ENCODE results near the gene RASGRP3.

The RASGRP3 gene

GRCh38 chr2:33579227-33579626 lies 102.8 kb downstream of the RASGRP3 start:
- DNase-seq (ENCODE audit: low read depth in 2 of 2, low spot score in 1 of 2), result no peak

- DNase-seq (ENCODE audit: low read depth in 2 of 2, low spot score in 1 of 2), result no peak
These were observed 105.4 kb downstream of the RASGRP3 start for GRCh38 chr2:33581872-33582271.

GRCh38 chr2:33583194-33583938 lies 106.9 kb downstream of the RASGRP3 start:
- DNase-seq (ENCODE audit: low read depth in 2 of 2, low spot score in 1 of 2), result peak in 1 of 2 donors; percentile 5

- no peak for DNase-seq (ENCODE audit: low read depth in 2 of 2, low spot score in 1 of 2)
These were observed 110.3 kb downstream of the RASGRP3 start for GRCh38 chr2:33586766-33587165.

GRCh38 chr2:33588232-33588631 lies 111.8 kb downstream of the RASGRP3 start:
- no peak for DNase-seq (ENCODE audit: low read depth in 2 of 2, low spot score in 1 of 2)

- no peak for DNase-seq (ENCODE audit: low read depth in 2 of 2, low spot score in 1 of 2)
These were observed 113.0 kb downstream of the RASGRP3 start for GRCh38 chr2:33589444-33589843.

- DNase-seq (ENCODE audit: low read depth in 2 of 2, low spot score in 1 of 2), result no peak
These were observed 118.9 kb downstream of the RASGRP3 start for GRCh38 chr2:33595385-33595784.

- no peak for DNase-seq (ENCODE audit: low read depth in 2 of 2, low spot score in 1 of 2)
These were observed 120.6 kb downstream of the RASGRP3 start for GRCh38 chr2:33597026-33597425.

- DNase-seq (ENCODE audit: low read depth in 2 of 2, low spot score in 1 of 2), result peak in 1 of 2 donors; percentile 3
These were observed 122.2 kb downstream of the RASGRP3 start for GRCh38 chr2:33598561-33599174.

GRCh38 chr2:33599175-33599942 lies 122.9 kb downstream of the RASGRP3 start, which contains the start of gene FAM98A:
FAM98A (minus strand) TSS chr2:33599299; CDS start chr2:33599221, 78 bp downstream.
- DNase-seq (ENCODE audit: low read depth in 2 of 2, low spot score in 1 of 2), result peak; percentile 97 to 99

GRCh38 chr2:33599943-33600192 lies 123.4 kb downstream of the RASGRP3 start:
- DNase-seq (ENCODE audit: low read depth in 2 of 2, low spot score in 1 of 2), result no peak

GRCh38 chr2:33602201-33602830 lies 125.9 kb downstream of the RASGRP3 start:
- DNase-seq (ENCODE audit: low read depth in 2 of 2, low spot score in 1 of 2), result no peak

GRCh38 chr2:33603416-33603815 lies 127.0 kb downstream of the RASGRP3 start:
- DNase-seq (ENCODE audit: low read depth in 2 of 2, low spot score in 1 of 2), result no peak

GRCh38 chr2:33605056-33605455 lies 128.6 kb downstream of the RASGRP3 start:
- DNase-seq (ENCODE audit: low read depth in 2 of 2, low spot score in 1 of 2), result no peak

GRCh38 chr2:33606100-33606499 lies 129.7 kb downstream of the RASGRP3 start:
- DNase-seq (ENCODE audit: low read depth in 2 of 2, low spot score in 1 of 2), result no peak

GRCh38 chr2:33606622-33607021 lies 130.2 kb downstream of the RASGRP3 start:
- DNase-seq (ENCODE audit: low read depth in 2 of 2, low spot score in 1 of 2), result no peak

GRCh38 chr2:33607251-33607721 lies 130.8 kb downstream of the RASGRP3 start:
- no peak for DNase-seq (ENCODE audit: low read depth in 2 of 2, low spot score in 1 of 2)

GRCh38 chr2:33607905-33608304 lies 131.5 kb downstream of the RASGRP3 start:
- no peak for DNase-seq (ENCODE audit: low read depth in 2 of 2, low spot score in 1 of 2)

- no peak for DNase-seq (ENCODE audit: low read depth in 2 of 2, low spot score in 1 of 2)
These were observed 137.7 kb downstream of the RASGRP3 start for GRCh38 chr2:33614190-33614589.
